Smooth muscle cell (in vitro differentiated cells): ENCODE measurements around the gene SRCIN1. TPM values are rescaled to one million over a fixed set of nuclear protein-coding genes. Genes with fewer than 3 reads are reported as not detected.
"Not testable (repeated sequence)": the region's sequence is repeated elsewhere in the genome, so short reads cannot be mapped to it uniquely, and the experiment has no call there.

ENCODE experiments used
- DNase-seq: peaks from one replicate; lab custom pipeline; 2025; ENCODE audit not compliant: unreplicated experiment; lab: John Stamatoyannopoulos, UW
- H2AFZ ChIP-seq: fragments of 200-600 bp; sonication (generic); 2 replicates; pipeline ENCODE4 v1.6.0; 2016; ENCODE audit warnings: antibody characterized with exemption, low read depth, mild to moderate bottlenecking
- H3F3A ChIP-seq: fragments of 200-600 bp; sonication (generic); 2 replicates; pipeline ENCODE4 v1.6.0; 2017; ENCODE audit warnings: antibody characterized with exemption, low read depth
- H3K27ac ChIP-seq: fragments of 200-600 bp; sonication (generic); 2 replicates; pipeline ENCODE4 v1.5.1; 2016; ENCODE audit warnings: low read depth, mild to moderate bottlenecking
- H3K27me3 ChIP-seq: fragments of 200-600 bp; sonication (generic); 2 replicates; pipeline ENCODE4 v1.6.1; 2016; ENCODE audit warnings: low read depth, mild to moderate bottlenecking
- H3K36me3 ChIP-seq: fragments of 200-600 bp; sonication (generic); 2 replicates; pipeline ENCODE4 v1.5.1; 2016; ENCODE audit warnings: low read depth
- H3K4me1 ChIP-seq: fragments of 200-600 bp; sonication (generic); 2 replicates; pipeline ENCODE4 v1.5.1; 2016; ENCODE audit warnings: low read depth
- H3K4me2 ChIP-seq: fragments of 200-600 bp; sonication (generic); 2 replicates; pipeline ENCODE4 v1.6.0; 2016; ENCODE audit warnings: mild to moderate bottlenecking
- H3K4me3 ChIP-seq: fragments of 200-600 bp; sonication (generic); 2 replicates; pipeline ENCODE4 v1.5.1; 2016; ENCODE audit warnings: mild to moderate bottlenecking
- H3K79me2 ChIP-seq: fragments of 200-600 bp; sonication (generic); 2 replicates; pipeline ENCODE4 v1.6.0; 2016; ENCODE audit warnings: low read depth, mild to moderate bottlenecking
- H3K9ac ChIP-seq: fragments of 200-600 bp; sonication (generic); 2 replicates; pipeline ENCODE4 v1.6.0; 2016; ENCODE audit warnings: low read depth
- H3K9me3 ChIP-seq: fragments of 200-600 bp; sonication (generic); replicated peaks from 2 replicates; pipeline ENCODE4 v1.5.1; 2016; ENCODE audit warnings: low read depth
- H4K20me1 ChIP-seq: fragments of 200-600 bp; sonication (generic); 2 replicates; pipeline ENCODE4 v1.6.0; 2016; ENCODE audit warnings: low read depth
- CTCF ChIP-seq: fragments of 200-600 bp; sonication (generic); IDR thresholded peaks from 2 replicates; pipeline ENCODE4 v1.5.1; 2017; ENCODE audit warnings: borderline replicate concordance, mild to moderate bottlenecking, antibody characterized with exemption; ENCODE audit not compliant: insufficient read depth, poor library complexity, severe bottlenecking
- WGBS: methylation state at CpG from one replicate; pipeline ENCODE4 v1.1.7; 2016; ENCODE audit warnings: low lambda C conversion rate; 5-methylcytosine and 5-hydroxymethylcytosine counted together
- polyA plus RNA-seq: library from polyadenylated mRNA; unstranded; fragments of >200 nt; fragmentation: Nextera tagmentation; extraction: Ambion mirVana; gene quantifications from 2 replicates; pipeline ENCODE4 v1.2.1, GENCODE V29; 2016
- total RNA-seq: library from RNA; depleted of rRNA; stranded (reverse); fragments of >200 nt; gene quantifications from 2 replicates; pipeline ENCODE4 v1.2.3, GENCODE V29; 2014

Gene SRCIN1
- total and polyA plus RNA-seq, 2 experiments from 2014 or later = 0.16 to 0.90 TPM

GRCh38 chr17:38625482-38625881 lies 19.7 kb upstream of the SRCIN1 start:
- no peaks in the 10 kb centered on the region for H3F3A ChIP-seq
- no peaks in the 10 kb centered on the region for H3K9me3 ChIP-seq
- no peak for TF ChIP-seq CTCF
- H3K4me2 ChIP-seq = no peak overlapping the region
- no peaks in the 10 kb centered on the region for H3K79me2 ChIP-seq
- DNase-seq = no peak
- no peak overlapping the region for H3K9ac ChIP-seq
- H4K20me1 ChIP-seq = no peaks in the 10 kb centered on the region
- no peaks in the 10 kb centered on the region for H3K36me3 ChIP-seq
- H2AFZ ChIP-seq = no peak overlapping the region
- no peaks in the 10 kb centered on the region for H3K27me3 ChIP-seq
- no peak overlapping the region for H3K27ac ChIP-seq
- H3K4me1 ChIP-seq = no peaks in the 10 kb centered on the region
- no peak overlapping the region for H3K4me3 ChIP-seq

- H3K79me2 ChIP-seq, H3F3A ChIP-seq, H2AFZ ChIP-seq, H3K36me3 ChIP-seq, H3K9ac ChIP-seq, DNase-seq, H4K20me1 ChIP-seq, H3K27me3 ChIP-seq, H3K27ac ChIP-seq, H3K4me2 ChIP-seq, H3K9me3 ChIP-seq, H3K4me1 ChIP-seq, H3K4me3 ChIP-seq: not testable (repeated sequence)
- 88% methylated on average over 14 of the region's 14 CpGs for WGBS
Observed at GRCh38 chr17:38624782-38625355, 19.1 kb upstream of the SRCIN1 start.

DNA sequence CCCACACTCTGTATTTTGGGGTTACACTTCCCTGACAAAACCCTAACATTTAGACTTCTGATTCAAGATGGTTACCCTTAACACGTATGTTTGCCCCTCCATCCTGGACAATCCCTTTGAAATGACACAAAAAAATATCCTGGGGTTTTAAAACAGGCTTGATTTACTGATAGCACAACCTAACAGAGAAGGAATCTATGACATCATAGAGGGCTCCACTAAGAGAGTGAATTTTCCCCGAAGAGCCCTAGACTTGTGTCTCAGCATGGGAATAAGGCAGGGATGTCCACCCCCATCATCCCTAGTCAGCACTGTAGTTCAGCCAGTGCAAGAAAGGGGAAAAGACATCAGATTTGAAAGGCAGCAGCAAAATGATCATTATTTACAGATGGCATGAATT lies 15.8 kb upstream of the SRCIN1 start:
- H3K79me2 ChIP-seq = no peaks in the 10 kb centered on the region
- no peak overlapping the region for H3K27ac ChIP-seq
- H3K9ac ChIP-seq = no peak overlapping the region
- H3K4me3 ChIP-seq = no peak overlapping the region
- no peaks in the 10 kb centered on the region for H3K4me1 ChIP-seq
- TF ChIP-seq CTCF = no peak
- no peak overlapping the region for H2AFZ ChIP-seq
- WGBS = 88% methylated on average over 2 of the region's 2 CpGs
- H3F3A ChIP-seq = no peaks in the 10 kb centered on the region
- no peaks in the 10 kb centered on the region for H3K36me3 ChIP-seq
- no peaks in the 10 kb centered on the region for H3K9me3 ChIP-seq
- DNase-seq = no peak
- H4K20me1 ChIP-seq = no peaks in the 10 kb centered on the region
- H3K4me2 ChIP-seq = no peak overlapping the region
- peaks cover 3% of the 10 kb centered on the region for H3K27me3 ChIP-seq

DNA sequence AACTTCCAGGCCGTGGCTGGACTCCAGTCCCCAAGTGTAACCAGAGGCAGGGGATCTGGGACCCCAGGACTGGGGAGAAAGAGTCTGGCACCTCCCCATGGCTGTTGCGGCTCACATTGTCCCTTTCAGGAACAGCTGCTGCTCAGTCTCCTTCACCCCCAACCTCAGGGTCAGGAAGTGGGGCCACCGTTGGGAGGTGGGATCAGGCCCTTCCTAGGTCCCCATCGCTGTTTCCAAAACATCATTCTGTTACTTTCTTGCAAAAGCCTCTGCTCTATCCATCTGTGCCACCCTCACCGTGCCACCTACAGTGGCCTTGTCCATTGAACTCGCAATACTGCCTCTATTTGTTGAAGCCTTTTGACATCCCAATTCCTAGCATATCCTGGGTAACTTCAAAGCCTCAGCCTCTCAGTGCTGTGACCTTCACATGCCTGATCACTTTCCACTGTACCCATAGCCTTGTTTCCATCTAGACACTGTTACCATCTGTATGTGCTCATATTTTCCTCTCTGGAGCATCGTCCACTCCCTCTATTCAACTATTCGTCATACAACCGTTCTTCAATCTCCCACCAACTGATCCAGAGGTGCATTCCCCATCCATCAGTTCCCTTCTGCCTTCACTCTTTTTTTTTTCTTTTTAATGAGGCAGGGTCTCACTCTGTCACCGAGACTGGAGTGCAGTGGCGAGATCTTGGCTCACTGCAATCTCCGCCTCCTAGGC lies 15.0 kb upstream of the SRCIN1 start:
- no peak for TF ChIP-seq CTCF
- Histone ChIP-seq H3K4me1 (no peaks in the 10 kb centered on the region), H4K20me1 (no peaks in the 10 kb centered on the region), H3K79me2 (no peaks in the 10 kb centered on the region), H3K4me3 (no peak overlapping the region), H3K9ac (no peak overlapping the region), H3K27ac (no peak overlapping the region), H3K36me3 (no peaks in the 10 kb centered on the region), H3K4me2 (no peak overlapping the region), H2AFZ (no peak overlapping the region), H3K27me3 (peaks cover 3% of the 10 kb centered on the region), H3F3A (no peaks in the 10 kb centered on the region), H3K9me3 (no peaks in the 10 kb centered on the region)
- 92% methylated on average over 12 of the region's 12 CpGs for WGBS
- DNase-seq = no peak
